ENCODE results near the gene SUN2. TPM values are rescaled to one million over a fixed set of nuclear protein-coding genes. Genes with fewer than 3 reads are reported as not detected.

Gene SUN2
- polyA plus RNA-seq, 1 donor: 66.5 TPM

DNA sequence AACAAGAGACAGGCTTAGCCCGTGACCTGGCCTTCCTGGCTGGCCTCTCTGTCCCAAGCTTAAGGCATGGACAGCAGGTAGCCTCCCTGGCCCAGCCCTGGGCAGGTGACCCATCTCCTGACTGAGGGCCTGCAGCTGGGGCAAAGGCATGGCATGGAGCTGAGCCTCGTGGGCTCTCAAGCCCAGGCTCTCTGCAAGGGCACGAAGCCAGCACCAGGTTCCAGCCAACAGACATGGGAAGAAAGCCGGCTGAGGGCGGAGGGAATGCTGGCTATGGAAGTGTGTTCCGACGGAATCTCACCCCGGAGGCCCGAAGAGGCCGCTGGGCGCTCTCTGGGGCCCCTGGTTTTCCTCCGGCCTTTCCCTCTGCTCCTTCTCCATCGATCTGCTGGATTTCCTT, 25.2 kb upstream of the SUN2 start:
- Histone ChIP-seq H3K27ac (ENCODE audit: low read length) (no peak overlapping the region), H3K4me1 (ENCODE audit: control insufficient read depth, insufficient read depth, low read length) (no peaks in the 10 kb centered on the region), H3K36me3 (ENCODE audit: control insufficient read depth, insufficient read depth, low read length) (peaks cover 30% of the 10 kb centered on the region), H3K4me3 (ENCODE audit: low read length) (no peak overlapping the region), H3K9me3 (ENCODE audit: control insufficient read depth, low read depth, low read length) (no peaks in the 10 kb centered on the region), H3K27me3 (ENCODE audit: control insufficient read depth, insufficient read depth, low read length) (no peaks in the 10 kb centered on the region)
- WGBS (ENCODE audit: insufficient coverage, low lambda C conversion rate): no CpG with 5 or more reads among the region's 13 CpGs
- no peak for DNase-seq

- no CpG with 5 or more reads among the region's 27 CpGs for WGBS (ENCODE audit: insufficient coverage, low lambda C conversion rate)
- Histone ChIP-seq H3K27me3 (ENCODE audit: control insufficient read depth, insufficient read depth, low read length) (no peaks in the 10 kb centered on the region), H3K4me3 (ENCODE audit: low read length) (no peak overlapping the region)
Measured at GRCh38 chr22:38777087-38777671, 21.4 kb upstream of the SUN2 start.

DNA sequence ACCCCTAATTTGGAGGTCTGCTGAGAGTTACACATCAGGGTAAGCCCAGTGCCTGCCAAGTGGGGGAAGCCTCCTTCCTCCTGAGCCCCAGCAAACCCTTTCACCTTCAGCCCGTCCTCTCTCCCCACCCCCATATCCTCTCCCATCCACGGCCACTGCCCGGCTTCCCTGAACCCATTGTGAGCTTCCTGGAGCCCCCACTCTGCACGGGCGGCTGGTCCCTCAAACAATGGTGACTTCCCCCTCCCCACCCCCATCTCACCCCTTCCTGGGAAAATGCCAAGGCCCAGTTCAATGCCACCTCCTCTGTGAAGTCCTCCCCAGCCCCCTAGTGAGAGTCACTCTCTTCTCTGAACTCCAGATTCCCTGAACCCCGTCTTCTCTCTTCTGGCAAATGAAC, 20.3 kb upstream of the SUN2 start:
- DNase-seq: no peak
- H3K4me3 ChIP-seq (ENCODE audit: low read length): no peak overlapping the region
- H3K27me3 ChIP-seq (ENCODE audit: control insufficient read depth, insufficient read depth, low read length): no peaks in the 10 kb centered on the region
- H3K4me1 ChIP-seq (ENCODE audit: control insufficient read depth, insufficient read depth, low read length): no peaks in the 10 kb centered on the region
- no peaks in the 10 kb centered on the region for H3K9me3 ChIP-seq (ENCODE audit: control insufficient read depth, low read depth, low read length)
- peaks cover 25% of the 10 kb centered on the region for H3K36me3 ChIP-seq (ENCODE audit: control insufficient read depth, insufficient read depth, low read length)
- H3K27ac ChIP-seq (ENCODE audit: low read length): no peak overlapping the region
- WGBS (ENCODE audit: insufficient coverage, low lambda C conversion rate): 100% methylated on average over 1 of the region's 6 CpGs

More at GRCh38 chr22:38777087-38777671, 21.4 kb upstream of the SUN2 start:
- no peaks in the 10 kb centered on the region for H3K9me3 ChIP-seq (ENCODE audit: control insufficient read depth, low read depth, low read length)
- H3K36me3 ChIP-seq (ENCODE audit: control insufficient read depth, insufficient read depth, low read length): peaks cover 30% of the 10 kb centered on the region
- H3K27ac ChIP-seq (ENCODE audit: low read length): no peak overlapping the region
- no peaks in the 10 kb centered on the region for H3K4me1 ChIP-seq (ENCODE audit: control insufficient read depth, insufficient read depth, low read length)
- DNase-seq: no peak

DNA sequence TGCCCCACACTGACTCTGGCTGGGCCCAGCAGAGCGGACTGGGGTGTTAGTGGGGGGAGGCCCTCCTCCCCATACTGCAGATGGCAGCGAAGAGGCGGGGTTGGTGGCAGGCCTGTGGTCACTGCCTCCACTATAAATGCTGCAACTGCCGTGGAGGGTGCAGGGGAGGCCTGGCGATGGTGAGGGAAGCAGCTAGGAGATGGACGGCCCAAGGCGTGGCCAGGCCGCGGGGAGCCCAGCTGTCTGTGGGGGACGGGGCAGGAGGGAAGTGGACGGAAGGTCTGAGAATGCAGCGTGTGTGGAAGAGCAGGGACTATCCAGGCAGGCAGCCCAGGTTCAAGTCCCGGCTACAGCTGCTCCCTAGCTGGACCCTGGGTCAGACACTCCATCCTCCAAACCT, 19.9 kb upstream of the SUN2 start:
- H3K36me3 ChIP-seq (ENCODE audit: control insufficient read depth, insufficient read depth, low read length): peaks cover 21% of the 10 kb centered on the region
- no peaks in the 10 kb centered on the region for H3K27me3 ChIP-seq (ENCODE audit: control insufficient read depth, insufficient read depth, low read length)
- H3K27ac ChIP-seq (ENCODE audit: low read length): no peak overlapping the region
- H3K4me1 ChIP-seq (ENCODE audit: control insufficient read depth, insufficient read depth, low read length): no peaks in the 10 kb centered on the region
- WGBS (ENCODE audit: insufficient coverage, low lambda C conversion rate): no CpG with 5 or more reads among the region's 13 CpGs
- no peaks in the 10 kb centered on the region for H3K9me3 ChIP-seq (ENCODE audit: control insufficient read depth, low read depth, low read length)
- no peak overlapping the region for H3K4me3 ChIP-seq (ENCODE audit: low read length)
- no peak for DNase-seq

DNA sequence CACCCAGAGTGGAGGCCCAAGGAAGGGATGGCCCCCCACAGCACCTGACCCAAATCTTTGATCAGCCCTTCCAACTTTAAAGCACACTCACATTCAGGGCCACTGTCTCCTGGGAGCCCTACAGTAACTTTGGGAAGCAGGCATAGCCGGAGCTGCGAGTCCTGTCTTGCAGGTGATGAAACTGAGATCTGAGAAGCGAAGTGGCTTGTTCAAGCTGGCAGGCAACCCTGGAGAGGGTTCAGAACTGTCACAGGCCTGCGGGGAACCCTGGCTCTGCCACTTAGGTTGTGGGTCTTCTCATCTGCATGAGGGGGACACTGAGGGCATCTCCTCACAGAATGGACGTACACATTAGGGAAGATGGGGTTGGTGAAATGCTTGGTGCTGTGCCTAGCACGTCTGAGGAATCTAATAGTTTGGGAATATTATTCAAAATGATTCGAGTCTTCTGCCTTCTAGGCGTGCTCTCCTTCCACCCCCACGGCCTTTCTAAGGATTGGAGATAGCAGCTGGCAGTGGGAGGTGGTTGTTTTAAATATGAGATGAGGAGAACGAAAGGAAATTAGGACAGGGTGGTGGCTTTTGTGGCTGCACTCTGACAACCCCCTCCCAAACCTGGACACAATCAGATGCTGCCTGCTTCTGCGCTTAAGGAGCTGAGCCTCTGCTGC, 18.8 kb upstream of the SUN2 start:
- Histone ChIP-seq H3K4me3 (ENCODE audit: low read length) (no peak overlapping the region), H3K36me3 (ENCODE audit: control insufficient read depth, insufficient read depth, low read length) (peaks cover 12% of the 10 kb centered on the region), H3K9me3 (ENCODE audit: control insufficient read depth, low read depth, low read length) (no peaks in the 10 kb centered on the region), H3K4me1 (ENCODE audit: control insufficient read depth, insufficient read depth, low read length) (no peaks in the 10 kb centered on the region), H3K27ac (ENCODE audit: low read length) (no peak overlapping the region), H3K27me3 (ENCODE audit: control insufficient read depth, insufficient read depth, low read length) (no peaks in the 10 kb centered on the region)
- no CpG with 5 or more reads among the region's 11 CpGs for WGBS (ENCODE audit: insufficient coverage, low lambda C conversion rate)
- no peak for DNase-seq

DNA sequence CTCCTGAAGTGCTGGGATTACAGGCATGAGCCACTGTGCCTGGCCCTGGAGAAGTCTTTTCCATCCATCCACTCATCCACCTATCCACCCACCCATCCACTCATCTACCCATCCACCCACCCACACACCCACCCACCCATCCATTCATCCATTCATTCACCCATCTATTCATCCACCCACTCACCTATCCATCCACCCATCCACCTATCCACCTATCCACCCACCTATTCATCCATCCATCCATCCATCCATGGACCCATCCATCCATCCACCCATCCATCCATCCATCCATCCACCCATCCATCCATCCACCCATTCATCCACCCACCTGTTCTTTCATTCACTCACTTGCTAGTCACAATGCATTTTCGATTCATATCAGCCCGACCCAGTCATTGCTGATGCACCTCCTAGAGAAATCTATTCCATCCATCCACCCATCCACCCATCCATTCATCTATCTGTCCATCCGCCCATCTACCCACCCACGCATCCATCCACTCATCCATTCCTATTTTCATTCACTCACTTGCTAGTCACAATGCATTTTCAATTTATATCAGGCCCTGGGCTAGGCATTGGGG, 17.7 kb upstream of the SUN2 start:
- no peak overlapping the region for H3K4me3 ChIP-seq (ENCODE audit: low read length)
- no peak for DNase-seq
- no peak overlapping the region for H3K27ac ChIP-seq (ENCODE audit: low read length)
- no peaks in the 10 kb centered on the region for H3K27me3 ChIP-seq (ENCODE audit: control insufficient read depth, insufficient read depth, low read length)
- H3K9me3 ChIP-seq (ENCODE audit: control insufficient read depth, low read depth, low read length): no peaks in the 10 kb centered on the region
- WGBS (ENCODE audit: insufficient coverage, low lambda C conversion rate): 90% methylated on average over 4 of the region's 4 CpGs
- peaks cover 4% of the 10 kb centered on the region for H3K36me3 ChIP-seq (ENCODE audit: control insufficient read depth, insufficient read depth, low read length)
- H3K4me1 ChIP-seq (ENCODE audit: control insufficient read depth, insufficient read depth, low read length): no peaks in the 10 kb centered on the region

DNA sequence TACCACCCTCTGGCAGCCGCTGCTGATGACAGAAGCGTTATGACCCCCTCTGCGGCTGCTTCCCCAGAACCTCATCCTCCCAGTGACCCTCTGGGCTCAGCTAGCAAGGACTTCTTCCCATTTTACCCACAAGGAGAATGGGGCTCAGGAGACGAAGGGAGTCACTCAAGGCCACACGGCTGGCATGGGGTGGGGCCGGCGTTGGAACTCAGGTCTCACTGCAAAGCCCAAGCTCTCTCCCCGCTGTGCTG, 16.8 kb upstream of the SUN2 start:
- H3K4me1 ChIP-seq (ENCODE audit: control insufficient read depth, insufficient read depth, low read length): no peaks in the 10 kb centered on the region
- no peaks in the 10 kb centered on the region for H3K9me3 ChIP-seq (ENCODE audit: control insufficient read depth, low read depth, low read length)
- WGBS (ENCODE audit: insufficient coverage, low lambda C conversion rate): no CpG with 5 or more reads among the region's 8 CpGs
- H3K27me3 ChIP-seq (ENCODE audit: control insufficient read depth, insufficient read depth, low read length): no peaks in the 10 kb centered on the region
- no peak overlapping the region for H3K27ac ChIP-seq (ENCODE audit: low read length)
- no peak overlapping the region for H3K4me3 ChIP-seq (ENCODE audit: low read length)
- no peaks in the 10 kb centered on the region for H3K36me3 ChIP-seq (ENCODE audit: control insufficient read depth, insufficient read depth, low read length)
- DNase-seq: no peak

DNA sequence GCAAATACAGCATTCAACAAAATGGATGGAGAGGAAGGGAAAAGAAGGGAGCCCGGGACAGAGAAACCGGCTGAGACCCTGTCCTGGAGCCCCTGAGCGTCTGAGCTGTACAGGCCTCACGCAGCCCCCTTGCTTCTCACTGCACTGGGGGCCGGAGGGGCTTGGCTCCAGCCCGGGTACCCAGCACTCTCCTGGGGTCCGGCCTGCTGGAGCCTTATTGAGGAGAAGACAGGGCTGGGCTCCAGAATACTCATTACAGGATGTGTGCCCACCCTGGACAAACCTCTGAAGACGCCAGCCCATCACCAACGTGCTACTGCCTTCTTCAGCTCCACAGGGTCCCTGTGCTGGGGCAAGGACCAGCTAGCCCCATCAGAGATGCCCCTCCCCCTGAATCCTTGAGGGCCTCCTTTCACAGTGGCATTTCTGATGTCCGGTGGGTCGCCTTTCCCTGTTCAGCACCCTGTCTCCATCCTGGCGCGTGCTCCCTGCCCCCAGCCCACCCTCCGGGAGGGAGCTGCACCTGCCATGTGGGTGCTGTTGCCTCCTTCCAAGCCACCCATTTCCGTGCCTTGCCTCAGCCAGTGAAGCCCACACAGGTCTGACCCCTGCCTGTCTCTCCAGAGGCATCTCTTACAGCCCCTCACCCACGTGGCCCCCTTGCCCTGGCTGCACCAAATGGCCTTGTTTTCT, 14.6 kb upstream of the SUN2 start:
- no peaks in the 10 kb centered on the region for H3K27me3 ChIP-seq (ENCODE audit: control insufficient read depth, insufficient read depth, low read length)
- H3K36me3 ChIP-seq (ENCODE audit: control insufficient read depth, insufficient read depth, low read length): no peaks in the 10 kb centered on the region
- H3K4me1 ChIP-seq (ENCODE audit: control insufficient read depth, insufficient read depth, low read length): no peaks in the 10 kb centered on the region
- no peaks in the 10 kb centered on the region for H3K9me3 ChIP-seq (ENCODE audit: control insufficient read depth, low read depth, low read length)
- DNase-seq: no peak
- no peak overlapping the region for H3K27ac ChIP-seq (ENCODE audit: low read length)
- WGBS (ENCODE audit: insufficient coverage, low lambda C conversion rate): no CpG with 5 or more reads among the region's 16 CpGs
- H3K4me3 ChIP-seq (ENCODE audit: low read length): no peak overlapping the region

DNA sequence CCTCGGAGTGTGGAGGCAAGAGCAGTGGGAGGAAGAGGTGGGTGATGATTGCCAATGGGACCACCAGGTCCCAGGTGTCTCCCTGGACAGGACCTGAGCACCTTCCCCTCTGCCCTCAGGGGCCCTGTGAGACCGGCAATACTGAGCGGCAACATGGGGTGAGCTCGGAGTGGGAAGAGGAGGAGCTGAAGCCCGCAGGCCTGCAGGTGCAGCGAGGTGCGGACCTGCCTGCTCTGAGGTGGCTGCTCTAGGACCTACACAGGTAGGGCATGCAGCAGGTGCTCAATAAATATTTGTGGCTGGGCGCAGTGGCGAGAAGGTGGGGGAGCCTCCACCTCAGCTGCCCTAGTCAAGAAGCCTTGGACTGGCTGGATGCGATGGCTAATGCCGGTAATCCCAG, 12.2 kb upstream of the SUN2 start:
- Histone ChIP-seq H3K4me1 (ENCODE audit: control insufficient read depth, insufficient read depth, low read length) (no peaks in the 10 kb centered on the region), H3K27ac (ENCODE audit: low read length) (no peak overlapping the region), H3K27me3 (ENCODE audit: control insufficient read depth, insufficient read depth, low read length) (no peaks in the 10 kb centered on the region), H3K4me3 (ENCODE audit: low read length) (no peak overlapping the region), H3K36me3 (ENCODE audit: control insufficient read depth, insufficient read depth, low read length) (no peaks in the 10 kb centered on the region), H3K9me3 (ENCODE audit: control insufficient read depth, low read depth, low read length) (no peaks in the 10 kb centered on the region)
- no CpG with 5 or more reads among the region's 11 CpGs for WGBS (ENCODE audit: insufficient coverage, low lambda C conversion rate)
- no peak for DNase-seq

GRCh38 chr22:38767313-38767712, 11.5 kb upstream of the SUN2 start:
- WGBS (ENCODE audit: insufficient coverage, low lambda C conversion rate): no CpG with 5 or more reads among the region's 9 CpGs
- no peak for DNase-seq
- H3K4me3 ChIP-seq (ENCODE audit: low read length): no peak overlapping the region
- H3K9me3 ChIP-seq (ENCODE audit: control insufficient read depth, low read depth, low read length): no peaks in the 10 kb centered on the region
- no peak overlapping the region for H3K27ac ChIP-seq (ENCODE audit: low read length)
- no peaks in the 10 kb centered on the region for H3K27me3 ChIP-seq (ENCODE audit: control insufficient read depth, insufficient read depth, low read length)
- peaks cover 3% of the 10 kb centered on the region for H3K4me1 ChIP-seq (ENCODE audit: control insufficient read depth, insufficient read depth, low read length)
- no peaks in the 10 kb centered on the region for H3K36me3 ChIP-seq (ENCODE audit: control insufficient read depth, insufficient read depth, low read length)

Measured in large intestine (tissue), 3 donors.